Measurements from ENCODE around the gene NT5M. TPM values are rescaled to one million over a fixed set of nuclear protein-coding genes. Genes with fewer than 3 reads are reported as not detected.

NT5M gene
- total RNA-seq, 4 donors from 2014 or later, result 1.1 to 6.0 (median 2.8) TPM

GRCh38 chr17:17365476-17366110 is 62.4 kb downstream of the NT5M start:
- Histone ChIP-seq H3K4me3 (replicated peaks in 1 of 3) (no peak overlapping the region), H3K4me1 (peaks cover 0 to 14% of the 10 kb centered on the region in 2 donors), H3K27me3 (no peaks in the 10 kb centered on the region), H3K9me3 (no peaks in the 10 kb centered on the region), H3K27ac (no peak overlapping the region), H3K36me3 (no peaks in the 10 kb centered on the region)
- TF ChIP-seq POLR2A (IDR thresholded peaks at IDR 0.05), result no peak
- TF ChIP-seq CTCF (IDR thresholded peaks at IDR 0.05), result no peak
- 86 to 90% methylated on average over 11 to 12 of the region's 12 CpGs for WGBS, 2 donors
- no peak for DNase-seq
- intact Hi-C loops (cut with DNase I), result no loop called here

GRCh38 chr17:17366235-17366634 is 63.1 kb downstream of the NT5M start:
- H3K4me3 ChIP-seq (replicated peaks in 1 of 3), result no peak overlapping the region
- no peak overlapping the region for H3K27ac ChIP-seq
- TF ChIP-seq POLR2A (IDR thresholded peaks at IDR 0.05) (no peak), CTCF (IDR thresholded peaks at IDR 0.05) (no peak)
- H3K4me1 ChIP-seq, result peaks cover 0 to 15% of the 10 kb centered on the region in 2 donors
- intact Hi-C loops (cut with DNase I), result no loop called here
- no peaks in the 10 kb centered on the region for H3K9me3 ChIP-seq
- H3K27me3 ChIP-seq, result no peaks in the 10 kb centered on the region
- no peaks in the 10 kb centered on the region for H3K36me3 ChIP-seq
- 95 to 96% methylated on average over 1 of the region's 1 CpG for WGBS, 2 donors
- no peak for DNase-seq

GRCh38 chr17:17366941-17367875 is 64.0 kb downstream of the NT5M start:
- no peaks in the 10 kb centered on the region for H3K36me3 ChIP-seq
- H3K4me3 ChIP-seq (replicated peaks in 1 of 3), result no peak overlapping the region
- 72 to 83% methylated on average over 23 of the region's 23 CpGs for WGBS, 2 donors
- H3K27me3 ChIP-seq, result no peaks in the 10 kb centered on the region
- H3K27ac ChIP-seq, result peak overlapping the region in 1 of 3 donors; percentile 6
- intact Hi-C loops (cut with DNase I), result no loop called here
- TF ChIP-seq POLR2A (IDR thresholded peaks at IDR 0.05) (no peak), CTCF (IDR thresholded peaks at IDR 0.05) (no peak)
- H3K4me1 ChIP-seq, result peaks cover 0 to 15% of the 10 kb centered on the region in 2 donors
- H3K9me3 ChIP-seq, result no peaks in the 10 kb centered on the region
- no peak for DNase-seq

- no peaks in the 10 kb centered on the region for H3K36me3 ChIP-seq
- no peaks in the 10 kb centered on the region for H3K27me3 ChIP-seq
- H3K4me3 ChIP-seq (replicated peaks in 1 of 3), result no peak overlapping the region
- H3K4me1 ChIP-seq, result peaks cover under 1 to 22% of the 10 kb centered on the region in 2 donors
- intact Hi-C loops (cut with DNase I), result no loop called here
- DNase-seq, result no peak
- H3K9me3 ChIP-seq, result no peaks in the 10 kb centered on the region
- H3K27ac ChIP-seq, result peak overlapping the region in 1 of 3 donors; percentile 6
- no peak for TF ChIP-seq CTCF (IDR thresholded peaks at IDR 0.05)
- TF ChIP-seq POLR2A (IDR thresholded peaks at IDR 0.05), result no peak
- 62 to 66% methylated on average over 5 of the region's 5 CpGs for WGBS, 2 donors
Observed at GRCh38 chr17:17367931-17368330, 64.8 kb downstream of the NT5M start.

- H3K4me3 ChIP-seq (replicated peaks in 1 of 3), result no peak overlapping the region
- H3K4me1 ChIP-seq, result peaks cover 4 to 35% of the 10 kb centered on the region in 2 donors
- intact Hi-C loops (cut with DNase I), result no loop called here
- DNase-seq, result no peak
- H3K27me3 ChIP-seq, result no peaks in the 10 kb centered on the region
- H3K36me3 ChIP-seq, result no peaks in the 10 kb centered on the region
- TF ChIP-seq POLR2A (IDR thresholded peaks at IDR 0.05), result no peak
- no peak for TF ChIP-seq CTCF (IDR thresholded peaks at IDR 0.05)
- 95 to 96% methylated on average over 2 to 6 of the region's 6 CpGs for WGBS, 2 donors
- H3K27ac ChIP-seq, result peak overlapping the region; percentile 69 to 84 (median 80)
- H3K9me3 ChIP-seq, result no peaks in the 10 kb centered on the region
Observed at GRCh38 chr17:17370711-17371110, 67.5 kb downstream of the NT5M start.
